Endothelial cell of umbilical vein (primary cell): ENCODE measurements around the gene PROCA1. TPM values are rescaled to one million over a fixed set of nuclear protein-coding genes. Genes with fewer than 3 reads are reported as not detected.

Source experiments
- BruUV-seq: library from RNA; stranded (reverse); fragments of 400-500 nt; replicated peaks from 2 replicates; lab custom pipeline; 2021; lab: Mats Ljungman, UMichigan
- CTCF ChIA-PET: fragments of 300-600, 350-600 bp; sonication (Branson Sonifier 250); formaldehyde crosslinking; loops from one replicate; lab custom pipeline; 2021; ENCODE audit warnings: antibody characterized with exemption, inconsistent platforms; lab: Charles Lee
- POLR2A ChIA-PET: fragments of 300-600, 350-600 bp; sonication (Branson Sonifier 250); formaldehyde crosslinking; loops from one replicate; lab custom pipeline; 2021; ENCODE audit warnings: antibody characterized with exemption, inconsistent platforms; lab: Charles Lee
- DNase-seq: peaks from one replicate; pipeline ENCODE4 v3.0.0-alpha.2; 2011; ENCODE audit warnings: low read depth, low spot score
- FAIRE-seq: peaks from 2 replicates; lab custom pipeline; 2011; peaks lifted over from hg19 to GRCh38; lab: Jason Lieb, UNC
- H2AFZ ChIP-seq: 2 replicates; pipeline ENCODE4 v1.6.0; 2012; ENCODE audit warnings: low read depth, low read length, control low read depth, inconsistent platforms
- H3K27ac ChIP-seq: 2 replicates; pipeline ENCODE4 v1.5.1; 2011; ENCODE audit warnings: low read depth, mild to moderate bottlenecking, control low read depth, low read length, moderate library complexity; ENCODE audit not compliant: insufficient read depth
- H3K27me3 ChIP-seq, 2 experiments: 2 replicates each; pipeline versions ENCODE4 v1.6.0 to v1.6.1; 2011; ENCODE audit warnings: low read length in 2 of 2, mixed read lengths in 1 of 2; ENCODE audit not compliant: control insufficient read depth in 2 of 2, insufficient read depth in 2 of 2
- H3K36me3 ChIP-seq, 2 experiments: 2 replicates in 1 of 2; 3 replicates in 1 of 2; pipeline ENCODE4 v1.5.1; 2011; ENCODE audit warnings: low read length in 2 of 2, mild to moderate bottlenecking in 1 of 2, moderate library complexity in 1 of 2; ENCODE audit not compliant: control insufficient read depth in 2 of 2, insufficient read depth in 2 of 2; ENCODE audit errors: extremely low read depth in 1 of 2
- H3K4me1 ChIP-seq: 3 replicates; pipeline ENCODE4 v1.5.1; 2011; ENCODE audit warnings: mild to moderate bottlenecking, low read length; ENCODE audit not compliant: control insufficient read depth, insufficient read depth; ENCODE audit errors: extremely low read depth
- H3K4me2 ChIP-seq: 2 replicates; pipeline ENCODE4 v1.6.1; 2011; ENCODE audit warnings: low read length, control low read depth, mixed read lengths; ENCODE audit not compliant: insufficient read depth
- H3K4me3 ChIP-seq, 3 experiments: fragments of 200-600 bp in 1 of 3; sonication (generic), shearing (Covaris generic) in 1 of 3; replicated peaks in 1 of 3; 2 replicates each; pipeline ENCODE4 v1.5.1; 2011 to 2016; ENCODE audit warnings: control low read depth in 3 of 3, low read length in 3 of 3, mild to moderate bottlenecking in 2 of 3, inconsistent platforms in 1 of 3, low read depth in 1 of 3, moderate library complexity in 1 of 3; ENCODE audit not compliant: insufficient read depth in 1 of 3
- H3K79me2 ChIP-seq: 2 replicates; pipeline ENCODE4 v1.6.0; 2012; ENCODE audit warnings: low read length, inconsistent platforms; ENCODE audit not compliant: control insufficient read depth, insufficient read depth
- H3K9ac ChIP-seq: replicated peaks from 2 replicates; pipeline ENCODE3; 2011; ENCODE audit warnings: low read length, control low read depth; ENCODE audit not compliant: insufficient read depth; ENCODE audit errors: extremely low read depth
- H3K9me1 ChIP-seq: replicated peaks from 3 replicates; pipeline ENCODE4 v1.6.0; 2011; ENCODE audit warnings: mild to moderate bottlenecking, low read length; ENCODE audit not compliant: control insufficient read depth, insufficient read depth; ENCODE audit errors: extremely low read depth
- H3K9me3 ChIP-seq: replicated peaks from 2 replicates; pipeline ENCODE4 v1.5.1; 2012; ENCODE audit warnings: low read length, inconsistent platforms; ENCODE audit not compliant: control insufficient read depth, insufficient read depth
- H4K20me1 ChIP-seq: replicated peaks from 2 replicates; pipeline ENCODE3; 2011; ENCODE audit warnings: mild to moderate bottlenecking, low read length; ENCODE audit not compliant: control insufficient read depth, insufficient read depth; ENCODE audit errors: extremely low read depth
- CTCF ChIP-seq, 2 donors: IDR thresholded peaks; 1 replicate in 1 of 2; 2 replicates in 1 of 2; pipeline ENCODE4 v1.5.1; 2011; ENCODE audit warnings: low read length in 2 of 2, mild to moderate bottlenecking in 2 of 2, moderate library complexity in 2 of 2, control low read depth in 1 of 2, inconsistent platforms in 1 of 2, low read depth in 1 of 2; ENCODE audit not compliant: insufficient read depth in 1 of 2; ENCODE audit errors: extremely low read depth in 1 of 2
- EZH2 ChIP-seq: IDR thresholded peaks from 2 replicates; pipeline ENCODE4 v1.6.1; 2012; ENCODE audit warnings: borderline replicate concordance, low read depth, mild to moderate bottlenecking, moderate library complexity, low read length, inconsistent platforms; ENCODE audit not compliant: severe bottlenecking
- FOS ChIP-seq: IDR thresholded peaks from 2 replicates; pipeline ENCODE4 v1.6.1; 2011; ENCODE audit warnings: mild to moderate bottlenecking, low read length, moderate library complexity, borderline replicate concordance; ENCODE audit not compliant: insufficient read depth
- GATA2 ChIP-seq: IDR thresholded peaks from 2 replicates; pipeline ENCODE4 v1.7.0; 2011; ENCODE audit warnings: low read depth, mild to moderate bottlenecking, moderate library complexity, mixed read lengths, low read length; ENCODE audit not compliant: insufficient read length, insufficient read depth
- JUN ChIP-seq: IDR thresholded peaks from 2 replicates; pipeline ENCODE4 v1.6.1; 2011; ENCODE audit warnings: borderline replicate concordance, low read depth; ENCODE audit not compliant: insufficient read length, insufficient read depth
- MAX ChIP-seq: IDR thresholded peaks from 2 replicates; pipeline ENCODE4 v1.6.1; 2011; ENCODE audit not compliant: insufficient read depth, insufficient read length
- MYC ChIP-seq: IDR thresholded peaks from one replicate; pipeline ENCODE4 v1.6.1; 2011; ENCODE audit warnings: mild to moderate bottlenecking, low read depth, low read length
- POLR2A ChIP-seq: IDR thresholded peaks from 2 replicates; pipeline ENCODE4 v1.6.1; 2012; ENCODE audit warnings: low read depth, mild to moderate bottlenecking, control low read depth, low read length
- POLR2AphosphoS5 ChIP-seq: IDR thresholded peaks from 2 replicates; pipeline ENCODE4 v1.6.1; 2012; ENCODE audit warnings: low read depth, mild to moderate bottlenecking, control low read depth, low read length, moderate library complexity; ENCODE audit not compliant: insufficient read depth
- dilution Hi-C: fragments of 300-500 bp; cut with MboI; formaldehyde crosslinking; loops from one replicate; pipeline ENCODE4 v1.15.0; 2019; ENCODE audit warnings: low sequenced_read_pairs; ENCODE audit not compliant: extremely low pct_ligation_motif_present
- intact Hi-C: fragments of 100-400 bp; cut with micrococcal nuclease; formaldehyde crosslinking; loops from one replicate; pipeline ENCODE4 v1.10.0; 2022
- polyA plus RNA-seq, 4 experiments: library from polyadenylated mRNA; depleted of rRNA in 3 of 4; stranded (reverse) in 3 of 4; unstranded in 1 of 4; fragments of >200 nt; gene quantifications; 2 replicates each; pipeline versions ENCODE4 v1.2.1 to v1.2.3, GENCODE V29; 2011 to 2012; ENCODE audit warnings: missing spikeins in 1 of 4
- total RNA-seq: library from RNA; stranded (reverse); gene quantifications from 2 replicates; pipeline ENCODE4 v1.2.3, GENCODE V29; 2021

PROCA1 gene
- total and polyA plus RNA-seq, 2 donors (not counting 3 experiments of a cell fraction or from before 2014, with no cell fraction given), result 2.0 to 2.1 TPM

GRCh38 chr17:28710861-28711722 is 596 bp downstream of the PROCA1 start:
- intact Hi-C loops, result loop anchor here (1.0 to 5.0 kb wide), 2 partner anchors 8 to 49 kb away; partner anchors contain the start of genes RPL23A, SDF2 and SUPT6H
- Histone ChIP-seq H3K4me3 (peak overlapping the region; percentile 3 to 55 (median 39)), H3K4me1 (peaks cover 6% of the 10 kb centered on the region), H3K79me2 (no peaks in the 10 kb centered on the region), H3K27me3 (no peaks in the 10 kb centered on the region), H2AFZ (peak overlapping the region; percentile 1), H3K9me3 (no peaks in the 10 kb centered on the region), H3K36me3 (peaks cover 0 to 11% of the 10 kb centered on the region in 2 experiments), H3K9ac (peak overlapping the region; percentile 61), H4K20me1 (no peaks in the 10 kb centered on the region), H3K4me2 (peak overlapping the region; percentile 65), H3K9me1 (no peaks in the 10 kb centered on the region), H3K27ac (peak overlapping the region; percentile 43)
- ChIA-PET CTCF (interaction anchor here (0.6 to 5.2 kb wide), 12 partner anchors 8 to 406 kb away, joined by 3 to 21 read pairs (median 4); partner anchors contain the start of genes RPL23A and TLCD1), POLR2A (interaction anchor here (0.5 to 1.6 kb wide), 6 partner anchors 8 to 542 kb away, joined by 3 to 12 read pairs (median 3); partner anchors contain the start of genes RPL23A and TLCD1)
- TF ChIP-seq MAX (no peak), MYC (no peak), GATA2 (no peak), JUN (no peak), FOS (no peak), POLR2A (peak; percentile 97), CTCF (IDR thresholded peaks at IDR 0.05; ENCODE audit: extremely low read depth in 1 of 2, insufficient read depth in 1 of 2, low read depth in 1 of 2, low read length in 2 of 2) (no peak), EZH2 (no peak), POLR2AphosphoS5 (peak; percentile 99)
- dilution Hi-C loops, result no loop called here
- FAIRE-seq, result peak; percentile 94
- no TSS peak for BruUV-seq
- peak; percentile 93 for DNase-seq
